CD1c-positive myeloid dendritic cell (primary cell): ENCODE data around the gene TOB1.
"Not testable (repeated sequence)": the region's sequence is repeated elsewhere in the genome, so short reads cannot be mapped to it uniquely, and the experiment has no call there.

ENCODE experiments used
- DNase-seq: peaks from one replicate; pipeline ENCODE4 v3.0.0-alpha.2; 2016; ENCODE audit errors: extremely low spot score

The TOB1 gene

GRCh38 chr17:50868602-50869001 lies 2.4 kb upstream of the TOB1 start:
- DNase-seq = no peak

GRCh38 chr17:50868140-50868438 lies 1.9 kb upstream of the TOB1 start:
- no peak for DNase-seq

GRCh38 chr17:50867363-50868139 lies 1.4 kb upstream of the TOB1 start:
- peak; percentile 92 for DNase-seq

- peak; percentile 93 for DNase-seq
Measured at GRCh38 chr17:50866950-50867362, 802 bp upstream of the TOB1 start.

DNA sequence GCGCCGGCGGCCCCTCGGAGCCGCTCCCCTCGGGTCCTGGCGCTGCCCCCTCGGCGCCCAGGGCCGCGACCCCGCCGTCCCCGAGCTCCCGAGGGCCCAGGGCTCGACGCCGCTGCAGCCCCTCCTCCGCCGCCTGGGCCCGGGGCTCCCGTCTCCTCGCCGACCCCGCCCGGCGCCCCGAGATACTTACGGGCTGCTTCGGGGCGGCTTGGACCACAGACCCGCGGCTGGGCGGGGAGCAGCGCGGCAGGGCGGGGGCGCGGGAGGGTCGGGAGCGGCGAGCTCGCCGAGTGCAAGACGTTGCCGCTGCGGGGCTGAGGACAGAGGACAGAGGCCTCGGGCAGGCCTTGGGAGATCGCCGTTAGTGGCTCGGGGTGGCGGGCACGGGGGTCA lies 290 bp downstream of the TOB1 start:
- DNase-seq = no peak

DNA sequence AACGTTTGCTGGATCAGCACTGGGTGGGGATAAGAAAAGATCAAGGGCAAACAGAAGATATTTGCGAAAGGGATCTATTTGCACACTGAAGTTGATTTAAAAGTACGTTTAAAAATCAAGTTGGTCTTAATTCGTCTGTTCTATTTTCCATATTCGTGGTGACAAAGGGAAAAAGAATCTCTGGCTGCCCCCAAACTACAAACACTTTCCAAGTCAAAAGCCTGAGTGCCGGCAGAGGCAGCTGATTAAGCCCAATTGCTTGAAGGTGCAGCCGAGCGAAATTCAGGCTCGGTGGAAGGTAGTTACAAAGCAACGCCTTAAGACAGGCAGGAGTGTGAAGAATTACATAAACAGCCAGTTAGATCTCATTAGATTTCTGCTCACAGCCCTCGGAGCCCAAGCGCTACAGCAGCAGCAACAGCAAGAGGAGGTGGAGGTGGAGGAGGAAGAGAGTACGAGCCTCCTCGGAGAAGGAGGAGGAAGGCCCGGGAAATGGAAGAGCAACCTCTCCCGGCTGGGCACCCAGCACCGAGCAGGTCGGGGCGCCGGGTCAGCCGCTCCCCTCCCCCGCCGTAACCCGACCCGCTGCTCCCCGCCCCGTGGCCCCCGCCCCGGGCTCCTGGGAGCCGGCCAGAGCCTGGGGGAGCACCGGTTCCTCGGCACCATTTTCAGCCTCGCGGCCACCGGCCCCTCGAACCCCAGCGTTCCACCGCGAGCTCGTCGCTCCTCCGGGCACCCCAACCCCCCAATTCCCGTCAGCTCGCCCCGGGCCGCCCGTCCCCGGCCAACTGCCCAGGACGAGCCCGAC lies 890 bp downstream of the TOB1 start:
- DNase-seq = peak; percentile 49

DNA sequence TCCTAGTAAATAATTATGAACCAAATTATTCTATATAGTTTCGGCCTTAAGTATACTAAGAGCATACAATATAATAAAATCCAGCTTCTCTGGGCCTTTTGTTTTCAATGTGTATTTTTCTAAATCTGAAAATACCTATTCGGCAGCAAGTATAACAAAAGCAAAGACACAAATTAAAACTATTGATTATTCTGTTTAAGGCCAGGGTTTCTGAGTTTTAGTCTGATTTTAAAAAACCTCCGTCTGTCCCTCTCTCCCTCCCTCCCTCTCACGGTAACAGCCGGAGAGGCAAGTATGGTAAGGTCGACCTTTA lies 1.5 kb downstream of the TOB1 start:
- DNase-seq = no peak

DNA sequence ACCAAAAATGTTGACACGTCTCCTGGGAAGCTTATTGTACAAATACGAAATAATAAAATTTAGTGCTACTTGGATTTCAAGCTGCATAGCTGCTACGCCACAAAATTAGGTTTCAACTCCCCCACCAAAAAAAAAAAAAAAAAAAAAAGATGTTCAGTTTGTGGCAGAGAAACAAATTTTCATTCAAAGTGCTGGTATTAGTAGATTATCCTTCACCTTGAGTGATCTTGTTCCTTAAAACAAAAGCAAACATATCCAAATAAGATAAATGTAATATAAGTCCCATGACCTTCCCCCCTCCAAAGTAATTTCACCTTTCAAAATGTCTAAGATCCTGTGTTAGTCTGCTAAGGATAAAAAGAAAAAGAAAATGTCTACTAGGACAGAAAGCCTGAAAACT lies 2.2 kb downstream of the TOB1 start:
- DNase-seq = no peak

DNA sequence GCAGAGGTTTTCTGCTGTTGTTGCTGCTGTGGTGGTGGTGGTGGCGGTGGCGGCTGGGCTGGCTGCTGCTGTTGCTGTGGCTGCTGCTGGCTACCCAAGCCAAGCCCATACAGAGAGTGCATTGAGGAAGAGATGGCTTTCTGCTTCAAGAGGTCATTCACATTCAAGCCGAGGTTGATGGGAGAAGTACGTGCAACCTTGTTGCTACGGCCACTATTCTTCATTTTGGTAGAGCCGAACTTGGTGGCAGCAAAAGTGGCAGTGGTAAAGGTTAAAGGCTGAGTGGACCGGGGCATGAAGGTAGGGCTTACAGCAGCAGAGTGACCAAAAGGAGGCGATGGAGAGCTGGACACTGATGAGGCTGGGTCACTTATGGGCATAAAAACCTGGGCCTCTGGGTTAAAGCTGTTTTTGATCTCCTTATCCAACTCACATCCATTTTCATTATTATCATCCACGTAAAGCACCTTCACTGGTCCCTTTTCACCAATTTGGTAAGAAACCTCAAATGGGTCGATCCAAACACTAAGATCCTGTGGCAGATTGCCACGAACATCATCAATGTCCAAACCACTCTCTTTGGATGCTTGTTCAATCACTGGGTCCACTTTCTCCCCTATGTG lies 2.8 kb downstream of the TOB1 start:
- DNase-seq = peak; percentile 59

- no peak for DNase-seq
Measured at GRCh38 chr17:50861822-50862528, 4.2 kb downstream of the TOB1 start.

DNA sequence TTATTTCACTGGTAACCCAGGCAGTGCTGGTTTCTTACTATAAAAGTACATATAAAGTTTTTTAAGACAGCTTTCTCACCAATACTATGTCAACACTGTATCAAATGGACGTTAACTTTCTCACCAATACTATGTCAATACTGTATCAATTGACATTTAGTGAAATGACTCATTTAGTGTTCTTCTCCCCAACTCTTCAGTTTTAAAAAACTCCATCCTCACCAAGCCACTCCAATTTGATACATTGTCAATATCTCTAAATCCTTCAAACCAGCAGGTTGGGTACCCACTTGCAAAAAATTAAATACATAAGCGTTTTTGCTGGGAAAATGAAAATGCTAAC lies 4.8 kb downstream of the TOB1 start:
- DNase-seq = no peak

- not testable (repeated sequence) for DNase-seq
Measured at GRCh38 chr17:50859727-50860126, 6.4 kb downstream of the TOB1 start.

GRCh38 chr17:50858486-50859225 lies 7.5 kb downstream of the TOB1 start:
- no peak for DNase-seq

DNA sequence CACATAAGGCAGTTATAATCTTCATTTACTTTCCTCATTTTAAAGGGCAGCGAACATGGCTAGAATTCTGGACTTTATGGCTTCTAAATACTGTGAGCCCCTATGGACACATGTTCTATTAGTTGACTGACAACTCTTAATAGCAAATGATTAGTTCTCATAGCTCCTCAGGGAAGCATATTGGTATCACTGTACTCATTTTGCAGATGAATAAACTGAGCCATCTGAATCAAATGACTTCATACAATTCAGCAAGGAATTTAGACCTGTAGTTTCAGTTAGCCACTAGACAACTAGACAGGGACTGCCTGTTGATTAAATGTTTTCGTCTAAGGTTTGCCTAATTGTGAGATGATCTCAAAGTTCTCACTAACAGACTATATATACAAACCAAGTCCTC lies 9.7 kb downstream of the TOB1 start:
- DNase-seq = no peak

DNA sequence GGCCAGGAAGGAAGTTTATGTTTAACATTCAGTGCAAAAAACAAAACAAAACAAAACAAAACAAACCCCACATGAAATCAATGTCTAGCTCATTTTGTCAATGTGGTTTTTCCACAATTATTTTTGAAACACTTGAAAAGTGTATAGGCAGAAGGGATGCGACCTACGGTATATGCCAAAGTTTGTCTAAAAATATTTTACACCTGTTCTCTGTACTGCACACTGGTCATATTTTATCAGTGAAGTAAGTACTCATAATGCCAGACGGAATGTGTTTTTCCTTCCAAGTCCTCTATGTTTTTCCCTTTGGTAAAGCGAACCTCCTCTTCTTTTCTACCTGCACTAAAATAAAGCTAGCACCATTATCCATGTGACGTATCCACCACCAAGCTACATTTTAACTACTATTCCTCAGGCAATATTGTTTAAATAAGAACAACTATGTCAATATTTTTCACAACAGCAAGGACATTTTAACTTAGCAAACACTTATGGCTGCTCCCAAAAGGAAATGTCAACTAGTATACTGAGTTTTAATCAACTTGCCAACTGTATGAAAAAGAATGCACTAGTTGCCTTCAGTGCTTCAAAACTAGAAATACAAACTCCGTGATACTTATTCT lies 10.3 kb downstream of the TOB1 start:
- no peak for DNase-seq

DNA sequence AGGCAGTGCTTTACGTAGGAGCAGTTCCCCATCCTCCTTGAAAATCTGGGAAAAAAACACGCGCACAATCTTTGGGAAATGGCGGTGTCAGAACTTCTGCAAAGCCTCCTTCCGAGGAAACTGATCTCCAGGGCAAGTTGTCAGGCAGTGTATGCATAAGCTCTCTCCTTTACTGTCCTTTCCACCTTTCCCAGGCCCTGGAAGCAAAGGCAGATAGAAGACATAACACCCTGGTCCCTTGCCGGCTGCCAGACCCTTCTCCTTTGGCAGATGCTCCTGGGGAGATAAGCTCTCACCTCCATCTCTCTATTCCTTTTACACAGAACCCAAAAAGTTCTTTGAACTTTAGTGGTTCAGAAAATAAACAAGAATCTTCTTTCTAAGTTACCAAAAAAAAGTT lies 12.4 kb downstream of the TOB1 start:
- no peak for DNase-seq

DNA sequence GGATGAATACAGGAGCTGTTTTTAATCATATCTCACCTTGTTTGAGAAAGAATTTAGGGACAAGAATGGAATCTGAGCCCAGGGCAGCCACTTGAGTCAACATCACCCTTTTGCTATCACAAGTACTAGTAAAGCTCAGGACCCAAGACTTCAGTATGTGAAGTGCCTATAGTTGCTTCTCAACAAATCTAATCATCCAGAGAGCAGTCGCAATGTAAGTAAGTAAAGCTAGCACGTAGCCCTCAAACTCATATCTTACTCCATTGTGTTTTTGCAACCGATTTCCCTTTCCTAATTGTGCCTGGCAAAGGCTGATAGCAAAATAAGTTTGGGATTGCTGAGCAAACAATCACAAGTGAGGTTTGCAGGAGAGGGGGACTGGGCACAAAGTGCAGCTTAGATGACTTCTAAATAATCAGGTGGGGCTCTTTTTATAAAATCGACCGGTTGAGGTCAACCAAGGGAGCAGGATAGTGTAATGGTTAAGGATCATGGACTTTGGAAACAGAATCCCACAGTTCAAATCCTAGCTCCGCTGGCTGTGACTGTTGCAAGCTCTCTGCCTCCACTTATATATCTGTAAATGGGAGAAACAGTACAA lies 13.0 kb downstream of the TOB1 start:
- no peak for DNase-seq

DNA sequence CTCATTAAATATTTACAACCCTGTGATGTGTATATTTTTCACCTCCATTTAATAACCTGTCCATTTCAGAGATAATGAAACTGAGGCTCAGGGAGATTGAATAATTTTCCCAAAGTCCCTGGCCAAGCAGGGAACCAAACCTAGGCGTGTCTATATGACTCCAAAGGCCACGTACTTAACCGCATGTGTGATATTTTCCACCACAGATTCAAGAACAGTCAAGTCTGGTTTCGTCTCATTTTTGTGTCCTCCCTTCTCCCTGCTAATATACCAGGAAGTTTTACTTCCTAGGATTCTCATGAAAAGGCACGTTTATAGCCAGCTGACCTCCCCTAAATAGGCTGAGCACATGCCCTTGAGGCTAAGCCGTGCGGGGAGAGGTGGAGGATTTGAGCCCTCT lies 15.5 kb downstream of the TOB1 start:
- DNase-seq = no peak

DNA sequence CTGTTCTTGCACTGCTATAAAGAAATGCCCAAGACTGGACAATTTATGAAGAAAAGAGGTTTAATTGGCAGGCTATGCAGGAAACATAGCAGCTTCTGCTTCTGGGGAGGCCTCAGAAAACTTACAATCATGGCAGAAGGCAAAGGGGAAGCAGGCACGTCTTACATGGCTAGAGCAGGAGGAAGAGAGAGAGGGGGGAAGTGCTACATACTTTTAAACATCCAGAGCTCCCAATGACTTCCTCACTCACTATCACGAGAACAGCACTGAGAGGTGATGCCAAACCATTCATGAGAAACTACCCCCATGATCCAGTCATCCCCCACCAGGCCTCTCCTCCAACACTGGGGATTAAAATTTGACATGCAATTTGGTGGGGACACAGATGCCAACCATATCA lies 17.4 kb downstream of the TOB1 start:
- peak; percentile 71 for DNase-seq

GRCh38 chr17:50848039-50848438 lies 18.1 kb downstream of the TOB1 start:
- no peak for DNase-seq

DNA sequence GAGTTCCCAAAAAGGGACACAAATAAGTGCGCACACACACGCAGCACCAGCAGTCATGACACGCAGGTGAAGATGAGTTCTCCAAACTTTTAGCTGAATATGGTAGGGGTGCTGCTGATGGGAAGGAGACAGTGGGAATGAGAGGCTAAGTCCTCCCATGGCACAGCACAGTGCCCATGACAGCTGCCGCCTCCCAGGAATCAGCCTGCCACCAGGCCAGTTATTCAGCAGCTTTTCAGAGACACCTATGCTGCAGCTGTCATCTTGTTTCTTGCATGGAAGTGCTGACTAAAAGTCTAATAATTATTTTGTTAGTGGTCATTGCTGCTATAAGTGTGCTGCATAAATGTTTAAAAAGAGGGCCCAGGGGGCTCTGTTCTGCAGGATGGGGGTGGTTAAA lies 18.6 kb downstream of the TOB1 start:
- DNase-seq = no peak
